ENCODE measurements around the gene CNTN4.

GRCh38 chr3:3074551-3075257 is 976.0 kb downstream of the CNTN4 start:
- TF ChIP-seq CTCF (IDR thresholded peaks at IDR 0.05) (no peak), EZH2phosphoT487 (IDR thresholded peaks at IDR 0.05) (no peak), EZH2 (IDR thresholded peaks at IDR 0.05) (no peak)
